GM21825 (cell line): ENCODE results near the gene GNA12.
"Not testable (repeated sequence)": the region's sequence is repeated elsewhere in the genome, so short reads cannot be mapped to it uniquely, and the experiment has no call there.

ENCODE experiments used
- ATAC-seq: cut with Tn5 transposase; IDR thresholded peaks from one replicate; pipeline ENCODE4 v1.9.1; 2021; ENCODE audit warnings: mild to moderate bottlenecking, moderate library complexity; ENCODE audit not compliant: unreplicated experiment

The GNA12 gene

GRCh38 chr7:2864999-2865670 lies 21.0 kb upstream of the GNA12 start:
- no peak for ATAC-seq

- ATAC-seq: no peak
Measured at GRCh38 chr7:2864204-2864985, 20.3 kb upstream of the GNA12 start.

GRCh38 chr7:2863461-2864066 lies 19.5 kb upstream of the GNA12 start:
- ATAC-seq: peak; percentile 94

GRCh38 chr7:2862831-2863361 lies 18.8 kb upstream of the GNA12 start:
- ATAC-seq: no peak

- no peak for ATAC-seq
Measured at GRCh38 chr7:2861509-2861908, 17.4 kb upstream of the GNA12 start.

- no peak for ATAC-seq
Measured at GRCh38 chr7:2860627-2861133, 16.6 kb upstream of the GNA12 start.

- ATAC-seq: no peak
Measured at GRCh38 chr7:2859952-2860351, 15.8 kb upstream of the GNA12 start.

- ATAC-seq: no peak
Measured at GRCh38 chr7:2858621-2859020, 14.5 kb upstream of the GNA12 start.

GRCh38 chr7:2856388-2857169 lies 12.5 kb upstream of the GNA12 start:
- ATAC-seq: no peak

GRCh38 chr7:2855386-2855785 lies 11.3 kb upstream of the GNA12 start:
- no peak for ATAC-seq

- not testable (repeated sequence) for ATAC-seq
Measured at GRCh38 chr7:2853552-2853951, 9.4 kb upstream of the GNA12 start.

- ATAC-seq: no peak
Measured at GRCh38 chr7:2853147-2853546, 9.0 kb upstream of the GNA12 start.

- ATAC-seq: peak; percentile 63
Measured at GRCh38 chr7:2851497-2851896, 7.4 kb upstream of the GNA12 start.

- ATAC-seq: no peak
Measured at GRCh38 chr7:2849941-2850766, 6.0 kb upstream of the GNA12 start.

GRCh38 chr7:2845034-2845592 lies 1.0 kb upstream of the GNA12 start:
- no peak for ATAC-seq

- ATAC-seq: peak; percentile 27
Measured at GRCh38 chr7:2843711-2844152, 376 bp downstream of the GNA12 start.

GRCh38 chr7:2843191-2843685 lies 870 bp downstream of the GNA12 start:
- ATAC-seq: no peak

- ATAC-seq: no peak
Measured at GRCh38 chr7:2841907-2842306, 2.2 kb downstream of the GNA12 start.

- ATAC-seq: no peak
Measured at GRCh38 chr7:2840458-2840857, 3.6 kb downstream of the GNA12 start.
